Cardiac muscle cell (in vitro differentiated cells and primary cell): ENCODE results near the gene EDNRB. TPM values are rescaled to one million over a fixed set of nuclear protein-coding genes. Genes with fewer than 3 reads are reported as not detected.
A peak's percentile ranks its signal among the peaks of the same experiment; 100 is the strongest.

Source experiments
- DNase-seq, 2 donors: peaks; one replicate each; pipeline versions ENCODE4 v3.0.0 to v3.0.0-alpha.2; 2010 to 2017; ENCODE audit warnings: low read depth in 1 of 2, low spot score in 1 of 2
- H3K27ac ChIP-seq: fragments of 200-600 bp; sonication (generic); 2 replicates; pipeline ENCODE4 v1.5.1; 2016
- H3K27me3 ChIP-seq: fragments of 200-600 bp; sonication (generic); 2 replicates; pipeline ENCODE4 v1.6.0; 2016; ENCODE audit warnings: control low read depth
- H3K36me3 ChIP-seq: fragments of 200-600 bp; sonication (generic); 2 replicates; pipeline ENCODE4 v1.5.1; 2016; ENCODE audit warnings: control low read depth
- H3K4me1 ChIP-seq: fragments of 200-600 bp; sonication (generic); 2 replicates; pipeline ENCODE4 v1.8.1; 2017; ENCODE audit warnings: low read depth, mild to moderate bottlenecking, mixed run types
- H3K4me3 ChIP-seq: fragments of 200-600 bp; sonication (generic); 2 replicates; pipeline ENCODE4 v1.5.1; 2016; ENCODE audit warnings: mild to moderate bottlenecking
- H3K9me3 ChIP-seq: fragments of 200-600 bp; sonication (generic); 2 replicates; pipeline ENCODE4 v1.5.1; 2017; ENCODE audit warnings: low read depth, mild to moderate bottlenecking, control low read depth
- CTCF ChIP-seq: IDR thresholded peaks from 2 replicates; pipeline ENCODE4 v1.5.1; 2012; ENCODE audit warnings: low read depth, mild to moderate bottlenecking, low read length
- polyA plus RNA-seq: library from polyadenylated mRNA; unstranded; fragments of >200 nt; fragmentation: Nextera tagmentation; extraction: Ambion mirVana; gene quantifications from 2 replicates; pipeline ENCODE4 v1.2.1, GENCODE V29; 2016
- total RNA-seq: library from RNA; depleted of rRNA; stranded (reverse); fragments of >200 nt; gene quantifications from 2 replicates; pipeline ENCODE4 v1.2.3, GENCODE V29; 2016

The EDNRB gene
- total and polyA plus RNA-seq, 2 experiments from 2014 or later, result 3.2 to 8.4 TPM

GRCh38 chr13:77871596-77871995 is 47.0 kb downstream of the EDNRB start:
- peaks cover 10% of the 10 kb centered on the region for H3K4me1 ChIP-seq
- no peaks in the 10 kb centered on the region for H3K9me3 ChIP-seq
- no peaks in the 10 kb centered on the region for H3K36me3 ChIP-seq
- no peak overlapping the region for H3K4me3 ChIP-seq
- no peaks in the 10 kb centered on the region for H3K27me3 ChIP-seq
- H3K27ac ChIP-seq, result no peak overlapping the region
- TF ChIP-seq CTCF, result no peak
- DNase-seq, result no peak

GRCh38 chr13:77868717-77869116 is 49.9 kb downstream of the EDNRB start:
- no peak for TF ChIP-seq CTCF
- H3K27me3 ChIP-seq, result no peaks in the 10 kb centered on the region
- no peaks in the 10 kb centered on the region for H3K4me1 ChIP-seq
- DNase-seq, result no peak
- H3K4me3 ChIP-seq, result no peak overlapping the region
- H3K9me3 ChIP-seq, result no peaks in the 10 kb centered on the region
- no peak overlapping the region for H3K27ac ChIP-seq
- H3K36me3 ChIP-seq, result no peaks in the 10 kb centered on the region

- H3K4me3 ChIP-seq, result no peak overlapping the region
- H3K27ac ChIP-seq, result no peak overlapping the region
These were observed 51.7 kb downstream of the EDNRB start for GRCh38 chr13:77866971-77867370.

GRCh38 chr13:77865622-77866021 is 53.0 kb downstream of the EDNRB start:
- Histone ChIP-seq H3K27me3 (no peaks in the 10 kb centered on the region), H3K36me3 (no peaks in the 10 kb centered on the region), H3K9me3 (no peaks in the 10 kb centered on the region), H3K4me3 (no peak overlapping the region), H3K4me1 (no peaks in the 10 kb centered on the region), H3K27ac (no peak overlapping the region)
- TF ChIP-seq CTCF, result no peak
- DNase-seq, result no peak

More at GRCh38 chr13:77866971-77867370, 51.7 kb downstream of the EDNRB start:
- Histone ChIP-seq H3K9me3 (no peaks in the 10 kb centered on the region), H3K36me3 (no peaks in the 10 kb centered on the region), H3K27me3 (no peaks in the 10 kb centered on the region), H3K4me1 (no peaks in the 10 kb centered on the region)
- DNase-seq, result no peak
- TF ChIP-seq CTCF, result no peak

- H3K27ac ChIP-seq, result no peak overlapping the region
- TF ChIP-seq CTCF, result no peak
- H3K27me3 ChIP-seq, result no peaks in the 10 kb centered on the region
- no peak for DNase-seq
- no peaks in the 10 kb centered on the region for H3K4me1 ChIP-seq
- H3K4me3 ChIP-seq, result no peak overlapping the region
- no peaks in the 10 kb centered on the region for H3K36me3 ChIP-seq
- H3K9me3 ChIP-seq, result no peaks in the 10 kb centered on the region
These were observed 55.5 kb downstream of the EDNRB start for GRCh38 chr13:77863144-77863543.

GRCh38 chr13:77861741-77862140 is 56.9 kb downstream of the EDNRB start:
- DNase-seq, result peak in 1 of 2 donors; percentile 48
- Histone ChIP-seq H3K9me3 (no peaks in the 10 kb centered on the region), H3K27ac (no peak overlapping the region), H3K4me3 (no peak overlapping the region), H3K4me1 (no peaks in the 10 kb centered on the region), H3K36me3 (no peaks in the 10 kb centered on the region), H3K27me3 (no peaks in the 10 kb centered on the region)
- TF ChIP-seq CTCF, result no peak
